Mammary epithelial cell (primary cell): ENCODE measurements around the gene ADAM11.

Experiments used
- EZH2 ChIP-seq: IDR thresholded peaks from 2 replicates; pipeline ENCODE4 v1.6.1; 2012; ENCODE audit warnings: low read length, inconsistent platforms, borderline replicate concordance
- TF ChIP-seq, protein P1 (sequence below), 2 donors: IDR thresholded peaks in 1 of 2; conservative IDR thresholded peaks in 1 of 2; 2 replicates each; pipeline ENCODE4 v1.5.1; 2011 to 2012; ENCODE audit warnings: inconsistent platforms in 2 of 2, low read length in 2 of 2, mild to moderate bottlenecking in 2 of 2, control low read depth in 1 of 2, low read depth in 1 of 2; ENCODE audit not compliant: insufficient read depth in 1 of 2; ENCODE audit errors: extremely low read depth in 1 of 2

GRCh38 chr17:44736551-44737240 lies 22.1 kb upstream of the ADAM11 start:
- TF ChIP-seq EZH2: no peak
- TF ChIP-seq, protein P1, sequence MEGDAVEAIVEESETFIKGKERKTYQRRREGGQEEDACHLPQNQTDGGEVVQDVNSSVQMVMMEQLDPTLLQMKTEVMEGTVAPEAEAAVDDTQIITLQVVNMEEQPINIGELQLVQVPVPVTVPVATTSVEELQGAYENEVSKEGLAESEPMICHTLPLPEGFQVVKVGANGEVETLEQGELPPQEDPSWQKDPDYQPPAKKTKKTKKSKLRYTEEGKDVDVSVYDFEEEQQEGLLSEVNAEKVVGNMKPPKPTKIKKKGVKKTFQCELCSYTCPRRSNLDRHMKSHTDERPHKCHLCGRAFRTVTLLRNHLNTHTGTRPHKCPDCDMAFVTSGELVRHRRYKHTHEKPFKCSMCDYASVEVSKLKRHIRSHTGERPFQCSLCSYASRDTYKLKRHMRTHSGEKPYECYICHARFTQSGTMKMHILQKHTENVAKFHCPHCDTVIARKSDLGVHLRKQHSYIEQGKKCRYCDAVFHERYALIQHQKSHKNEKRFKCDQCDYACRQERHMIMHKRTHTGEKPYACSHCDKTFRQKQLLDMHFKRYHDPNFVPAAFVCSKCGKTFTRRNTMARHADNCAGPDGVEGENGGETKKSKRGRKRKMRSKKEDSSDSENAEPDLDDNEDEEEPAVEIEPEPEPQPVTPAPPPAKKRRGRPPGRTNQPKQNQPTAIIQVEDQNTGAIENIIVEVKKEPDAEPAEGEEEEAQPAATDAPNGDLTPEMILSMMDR (conservative IDR thresholded peaks at IDR 0.05 in 1 of 2, IDR thresholded peaks at IDR 0.05 in 1 of 2; ENCODE audit: extremely low read depth in 1 of 2, insufficient read depth in 1 of 2, low read depth in 1 of 2, low read length in 2 of 2): no peak
